Mesodermal cell (in vitro differentiated cells): ENCODE measurements around the gene MMP2.
A peak's percentile ranks its signal among the peaks of the same experiment; 100 is the strongest.

Experiments
- H3K27ac ChIP-seq: 2 replicates; pipeline ENCODE4 v1.7.0; 2013; ENCODE audit warnings: mild to moderate bottlenecking, low read depth, low read length, moderate library complexity; ENCODE audit not compliant: severe bottlenecking
- H3K36me3 ChIP-seq: 2 replicates; pipeline ENCODE4 v1.7.1; 2013; ENCODE audit warnings: mild to moderate bottlenecking, low read length, moderate library complexity; ENCODE audit not compliant: control insufficient read depth, insufficient read depth
- H3K4me1 ChIP-seq: one replicate; pipeline ENCODE4 v1.7.1; 2013; ENCODE audit warnings: mild to moderate bottlenecking, low read length; ENCODE audit not compliant: insufficient read depth, control insufficient read depth, poor library complexity, severe bottlenecking
- H3K4me3 ChIP-seq: 2 replicates; pipeline ENCODE4 v1.7.0; 2013; ENCODE audit warnings: low read length, control low read depth, mild to moderate bottlenecking; ENCODE audit not compliant: insufficient read depth, poor library complexity, severe bottlenecking; ENCODE audit errors: extremely low read depth
- H3K9me3 ChIP-seq: 2 replicates; pipeline ENCODE4 v1.7.1; 2013; ENCODE audit warnings: mild to moderate bottlenecking, low read length, moderate library complexity; ENCODE audit not compliant: control insufficient read depth
- WGBS, 2 experiments: methylation state at CpG; one replicate each; pipeline ENCODE4 v1.1.5; 2013; ENCODE audit warnings: missing lambda C conversion rate in 2 of 2; ENCODE audit not compliant: insufficient coverage in 2 of 2; 5-methylcytosine and 5-hydroxymethylcytosine counted together

MMP2 gene

DNA sequence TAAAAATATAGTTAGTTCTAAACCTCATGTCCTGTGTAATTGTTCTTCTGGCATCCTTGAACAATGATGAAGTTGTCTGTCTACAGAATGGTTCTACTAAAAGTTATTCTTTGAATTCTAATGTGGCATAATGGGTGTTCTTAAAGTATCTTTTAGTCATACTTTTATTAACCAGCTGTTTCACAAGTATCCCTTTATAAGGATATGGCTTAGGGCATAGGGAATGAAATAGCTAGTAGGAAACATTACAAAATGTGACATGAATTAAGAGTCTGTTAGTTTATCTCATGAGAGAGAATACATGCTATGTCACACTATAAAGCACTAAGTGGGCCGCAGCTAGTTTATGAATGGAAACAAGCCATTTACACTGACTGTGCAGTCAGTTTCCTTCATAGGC, 61.2 kb downstream of the MMP2 start:
- Histone ChIP-seq H3K36me3 (peaks cover 4% of the 10 kb centered on the region), H3K4me3 (no peak overlapping the region), H3K9me3 (no peaks in the 10 kb centered on the region), H3K4me1 (peaks cover 5% of the 10 kb centered on the region), H3K27ac (no peak overlapping the region)
- 100% methylated on average over 1 of the region's 1 CpG; no CpG with 5 or more reads in 1 of the 2 experiments for WGBS, 2 experiments

DNA sequence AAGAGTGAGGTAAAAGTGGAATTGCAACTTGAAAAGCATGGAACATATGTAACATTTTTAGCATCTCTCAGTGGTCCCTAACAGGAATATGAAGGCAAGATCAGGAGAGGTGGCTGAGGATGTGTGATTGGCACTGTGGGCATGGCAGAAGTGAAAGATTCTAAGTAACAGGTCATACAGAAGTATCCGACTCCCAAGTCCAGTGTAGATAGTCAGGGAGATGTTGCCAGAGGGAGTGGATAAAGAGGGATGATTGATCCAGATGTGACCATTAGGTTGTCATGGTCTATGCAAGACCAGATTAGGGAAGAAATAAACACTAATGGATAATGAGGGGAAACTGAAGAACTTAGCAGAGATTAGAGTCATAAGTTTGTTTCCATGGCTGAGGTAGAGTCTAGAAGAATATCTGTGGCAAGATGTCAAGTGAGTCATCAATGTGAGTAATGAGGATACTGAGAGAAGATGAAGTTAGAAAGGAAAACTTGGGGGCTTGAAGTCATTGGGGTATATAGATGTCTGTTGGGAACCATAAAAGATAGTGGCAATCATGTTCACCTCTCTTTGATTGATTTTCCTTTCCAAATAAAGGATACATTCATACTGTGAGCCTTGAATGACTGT, 63.6 kb downstream of the MMP2 start:
- H3K27ac ChIP-seq, result no peak overlapping the region
- peaks cover under 1% of the 10 kb centered on the region for H3K36me3 ChIP-seq
- H3K4me1 ChIP-seq, result peaks cover 5% of the 10 kb centered on the region
- no peak overlapping the region for H3K4me3 ChIP-seq
- WGBS, 2 experiments, result 95 to 100% methylated on average over 1 of the region's 1 CpG
- no peaks in the 10 kb centered on the region for H3K9me3 ChIP-seq

DNA sequence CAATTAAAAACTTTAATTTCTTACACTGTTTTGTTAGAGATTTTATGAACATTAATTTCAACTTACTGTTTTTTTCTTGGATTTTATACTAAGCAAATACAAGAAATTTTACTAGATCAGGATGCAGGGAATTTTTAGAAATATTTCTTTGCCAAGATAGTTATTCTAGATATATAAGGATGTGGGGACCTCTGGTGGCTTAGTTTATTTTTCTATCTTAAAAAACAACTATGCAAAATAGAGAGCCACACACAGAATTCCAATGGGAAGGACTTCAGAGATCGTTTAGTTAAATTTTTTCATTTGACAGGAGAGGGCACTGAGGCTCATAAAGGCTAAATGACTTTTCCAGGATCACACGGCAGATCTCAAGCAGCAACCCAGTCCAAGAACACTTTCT, 64.5 kb downstream of the MMP2 start:
- H3K4me1 ChIP-seq, result peaks cover 5% of the 10 kb centered on the region
- 50 to 61% methylated on average over 1 to 2 of the region's 2 CpGs for WGBS, 2 experiments
- H3K27ac ChIP-seq, result no peak overlapping the region
- H3K36me3 ChIP-seq, result no peaks in the 10 kb centered on the region
- no peaks in the 10 kb centered on the region for H3K9me3 ChIP-seq
- H3K4me3 ChIP-seq, result no peak overlapping the region

DNA sequence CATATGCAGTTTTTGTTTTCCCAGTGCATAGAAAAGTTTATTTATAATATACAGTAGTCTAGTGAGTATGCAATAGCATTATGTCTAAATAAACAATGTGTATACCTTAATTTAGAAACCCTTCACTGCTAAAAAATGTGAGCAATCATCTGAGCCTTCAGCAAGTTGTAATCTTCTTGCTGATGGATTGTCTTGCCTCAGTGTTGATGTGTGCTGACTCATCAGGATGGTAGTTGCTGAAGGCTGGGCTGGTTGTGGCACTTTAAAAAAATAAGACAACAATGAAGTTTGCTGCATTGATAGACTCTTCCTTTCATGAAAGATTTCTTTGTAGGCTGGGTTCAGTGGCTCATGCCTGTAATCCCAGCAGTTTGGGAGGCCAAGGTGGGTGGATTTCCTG, 73.6 kb downstream of the MMP2 start:
- peak overlapping the region; percentile 51 for H3K27ac ChIP-seq
- peaks cover 19% of the 10 kb centered on the region for H3K36me3 ChIP-seq
- peaks cover 12% of the 10 kb centered on the region for H3K9me3 ChIP-seq
- peaks cover 3% of the 10 kb centered on the region for H3K4me1 ChIP-seq
- H3K4me3 ChIP-seq, result no peak overlapping the region

DNA sequence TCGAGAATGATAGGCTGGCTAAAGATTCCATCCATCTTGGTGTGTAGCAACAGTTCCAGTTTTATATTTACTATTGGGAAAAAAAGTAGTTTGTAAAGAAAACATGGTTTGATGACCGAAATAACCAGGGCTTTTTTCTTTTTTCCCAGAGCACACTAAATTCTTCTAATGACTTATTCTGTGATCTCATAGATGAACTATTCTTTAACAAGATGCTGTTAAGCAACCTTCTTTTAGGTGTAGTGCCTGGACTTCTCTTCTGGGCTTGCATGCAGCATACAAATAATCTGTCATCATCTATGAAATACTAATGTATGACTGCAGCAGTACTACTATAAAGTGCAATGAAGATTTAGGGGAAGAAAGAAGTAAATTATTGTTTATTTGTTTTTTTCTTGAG, 76.4 kb downstream of the MMP2 start:
- Histone ChIP-seq H3K9me3 (peaks cover 12% of the 10 kb centered on the region), H3K4me3 (no peak overlapping the region), H3K36me3 (peaks cover 19% of the 10 kb centered on the region), H3K4me1 (peaks cover 3% of the 10 kb centered on the region), H3K27ac (no peak overlapping the region)
- no CpG with 5 or more reads among the region's 2 CpGs for WGBS, 2 experiments
